Measurements from ENCODE around the gene INPP5F. TPM values are rescaled to one million over a fixed set of nuclear protein-coding genes. Genes with fewer than 3 reads are reported as not detected.
"Not testable (repeated sequence)": the region's sequence is repeated elsewhere in the genome, so short reads cannot be mapped to it uniquely, and the experiment has no call there.

The INPP5F gene
- total RNA-seq, 1 donor from 2014 or later: 15.3 TPM

- DNase-seq (ENCODE audit: low read depth): no peak
- TF ChIP-seq CTCF (IDR thresholded peaks at IDR 0.05; ENCODE audit: insufficient read depth, low read length, poor library complexity, severe bottlenecking): no peak
- H3K36me3 ChIP-seq (ENCODE audit: control insufficient read depth, insufficient read depth, low read length): no peaks in the 10 kb centered on the region
- H3K4me3 ChIP-seq (ENCODE audit: low read depth, low read length): no peak overlapping the region
- no peaks in the 10 kb centered on the region for H3K27me3 ChIP-seq (ENCODE audit: control insufficient read depth, insufficient read depth, low read length)
Observed at GRCh38 chr10:119702583-119702982, 23.3 kb upstream of the INPP5F start.

GRCh38 chr10:119703903-119704508, 21.8 kb upstream of the INPP5F start:
- Histone ChIP-seq H3K27me3 (ENCODE audit: control insufficient read depth, insufficient read depth, low read length) (no peaks in the 10 kb centered on the region), H3K4me3 (ENCODE audit: low read depth, low read length) (no peak overlapping the region), H3K36me3 (ENCODE audit: control insufficient read depth, insufficient read depth, low read length) (no peaks in the 10 kb centered on the region)
- no peak for DNase-seq (ENCODE audit: low read depth)
- no peak for TF ChIP-seq CTCF (IDR thresholded peaks at IDR 0.05; ENCODE audit: insufficient read depth, low read length, poor library complexity, severe bottlenecking)

GRCh38 chr10:119705434-119705831, 20.4 kb upstream of the INPP5F start:
- TF ChIP-seq CTCF (IDR thresholded peaks at IDR 0.05; ENCODE audit: insufficient read depth, low read length, poor library complexity, severe bottlenecking): no peak
- DNase-seq (ENCODE audit: low read depth): no peak

GRCh38 chr10:119706521-119707278, 19.1 kb upstream of the INPP5F start:
- Histone ChIP-seq H3K4me3 (ENCODE audit: low read depth, low read length) (no peak overlapping the region), H3K36me3 (ENCODE audit: control insufficient read depth, insufficient read depth, low read length) (no peaks in the 10 kb centered on the region), H3K27me3 (ENCODE audit: control insufficient read depth, insufficient read depth, low read length) (no peaks in the 10 kb centered on the region)
- DNase-seq (ENCODE audit: low read depth): no peak
- TF ChIP-seq CTCF (IDR thresholded peaks at IDR 0.05; ENCODE audit: insufficient read depth, low read length, poor library complexity, severe bottlenecking): no peak

More at GRCh38 chr10:119705434-119705831, 20.4 kb upstream of the INPP5F start:
- Histone ChIP-seq H3K27me3 (ENCODE audit: control insufficient read depth, insufficient read depth, low read length) (no peaks in the 10 kb centered on the region), H3K36me3 (ENCODE audit: control insufficient read depth, insufficient read depth, low read length) (no peaks in the 10 kb centered on the region), H3K4me3 (ENCODE audit: low read depth, low read length) (no peak overlapping the region)

GRCh38 chr10:119707331-119707730, 18.5 kb upstream of the INPP5F start:
- not testable (repeated sequence) for H3K4me3 ChIP-seq (ENCODE audit: low read depth, low read length); DNase-seq (ENCODE audit: low read depth); H3K36me3 ChIP-seq (ENCODE audit: control insufficient read depth, insufficient read depth, low read length); H3K27me3 ChIP-seq (ENCODE audit: control insufficient read depth, insufficient read depth, low read length)

- DNase-seq (ENCODE audit: low read depth); H3K27me3 ChIP-seq (ENCODE audit: control insufficient read depth, insufficient read depth, low read length); H3K36me3 ChIP-seq (ENCODE audit: control insufficient read depth, insufficient read depth, low read length); H3K4me3 ChIP-seq (ENCODE audit: low read depth, low read length): not testable (repeated sequence)
Observed at GRCh38 chr10:119710935-119711334, 14.9 kb upstream of the INPP5F start.
